Activated CD8-positive, alpha-beta memory T cell treated with anti-CD3 and anti-CD28 coated beads for 36 hours (primary cell): ENCODE measurements around the gene LGR5. TPM values are rescaled to one million over a fixed set of nuclear protein-coding genes. Genes with fewer than 3 reads are reported as not detected.
"Not testable (repeated sequence)": the region's sequence is repeated elsewhere in the genome, so short reads cannot be mapped to it uniquely, and the experiment has no call there.

Source experiments
- CTCF ChIA-PET: fragments of 350-600 bp; sonication (Branson Sonifier 250); formaldehyde crosslinking; loops from one replicate; lab custom pipeline; 2021; ENCODE audit warnings: antibody characterized with exemption; lab: Charles Lee
- POLR2A ChIA-PET: fragments of 350-600 bp; sonication (Branson Sonifier 250); formaldehyde crosslinking; loops from one replicate; lab custom pipeline; 2021; ENCODE audit warnings: antibody characterized with exemption; lab: Charles Lee
- total RNA-seq, 2 experiments: library from RNA; stranded (reverse); gene quantifications; one replicate each; pipeline ENCODE4 v1.2.3, GENCODE V29; 2021

Gene LGR5
- total RNA-seq, 2 experiments from 2014 or later = not detected

DNA sequence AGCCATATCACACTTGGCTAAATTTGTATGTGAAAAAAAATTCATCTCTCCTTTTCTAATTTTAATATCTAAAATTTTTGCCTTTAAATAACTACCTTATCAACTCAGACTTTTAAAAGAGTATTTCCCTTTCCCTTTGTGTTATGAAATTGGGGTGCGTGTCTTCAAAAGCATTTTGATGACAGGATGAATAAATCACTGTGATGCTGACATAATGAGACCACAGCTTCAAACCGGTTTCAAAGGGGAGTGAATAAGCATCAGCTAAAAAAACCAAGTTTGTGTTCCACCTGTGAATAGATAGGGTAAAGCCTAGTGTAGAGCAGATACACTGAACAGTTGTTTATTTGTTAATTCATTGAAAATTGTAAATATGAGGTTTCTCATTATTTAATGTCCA lies 85.0 kb downstream of the LGR5 start:
- ChIA-PET POLR2A (no interaction called here), CTCF (no interaction called here)

GRCh38 chr12:71533703-71534102 lies 94.1 kb downstream of the LGR5 start:
- ChIA-PET POLR2A (no interaction called here), CTCF (no interaction called here)

DNA sequence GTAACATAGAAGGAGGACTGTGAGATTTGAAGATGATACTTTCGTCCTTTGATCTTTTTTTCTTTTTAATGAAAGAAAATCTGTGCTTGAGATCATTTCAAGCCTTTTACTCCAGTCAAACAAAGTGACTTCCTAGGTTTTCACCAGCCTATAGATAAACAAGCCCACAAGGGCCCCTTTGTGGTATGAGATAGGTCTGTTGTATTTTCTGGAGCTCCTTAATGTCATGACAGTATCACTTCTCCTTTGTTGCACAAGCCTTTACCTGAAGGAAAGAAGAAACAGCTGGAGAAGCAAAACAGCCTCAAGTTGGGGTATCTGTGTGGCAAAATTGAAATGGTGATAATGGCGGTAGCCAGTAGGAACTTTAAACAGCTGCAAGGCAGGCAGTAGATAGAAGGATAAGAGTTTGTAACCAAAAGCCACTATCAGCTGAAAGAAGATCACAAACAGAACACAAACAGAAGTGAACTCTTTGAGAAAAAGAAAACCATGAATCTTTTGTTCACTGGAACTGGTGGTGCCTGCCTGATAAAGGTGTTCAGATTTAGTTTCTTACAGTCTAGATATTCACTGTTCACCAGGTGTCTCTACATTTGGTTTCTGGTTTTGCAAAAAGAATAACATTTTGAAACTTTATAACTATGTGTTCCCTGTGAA lies 96.8 kb downstream of the LGR5 start:
- ChIA-PET CTCF (no interaction called here), POLR2A (no interaction called here)

DNA sequence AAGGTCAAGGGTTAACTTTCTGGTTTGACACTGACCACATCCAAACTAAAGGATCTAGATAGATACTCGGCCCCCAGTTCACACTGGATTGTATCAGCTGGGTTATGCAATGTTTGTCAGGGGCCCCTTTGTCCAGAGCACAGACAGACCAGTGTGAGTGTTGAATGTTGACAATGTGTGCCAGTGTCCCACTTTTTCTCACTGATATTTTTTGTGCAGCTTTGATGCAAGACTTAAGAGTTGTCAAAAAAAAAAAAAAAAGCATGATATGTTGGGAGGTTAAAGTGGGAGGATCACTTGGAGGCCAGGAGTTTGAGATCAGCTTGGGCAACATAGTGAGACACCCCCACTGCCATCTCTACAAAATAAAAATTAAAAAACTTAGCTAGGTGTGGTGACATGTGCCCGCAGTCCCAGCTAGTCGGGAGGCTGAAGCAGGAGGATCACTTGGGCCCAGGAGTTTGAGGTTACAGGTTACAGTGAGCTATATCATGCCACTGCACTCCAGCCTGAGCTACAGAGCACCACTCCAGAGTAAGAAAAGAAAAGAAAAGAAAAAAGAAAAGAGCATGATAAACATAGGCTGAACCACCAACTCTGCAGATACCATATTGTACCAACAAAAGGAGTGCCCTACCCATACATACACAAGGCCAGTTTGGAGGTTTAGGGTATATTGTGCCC lies 97.5 kb downstream of the LGR5 start:
- ChIA-PET CTCF (no interaction called here), POLR2A (no interaction called here)

DNA sequence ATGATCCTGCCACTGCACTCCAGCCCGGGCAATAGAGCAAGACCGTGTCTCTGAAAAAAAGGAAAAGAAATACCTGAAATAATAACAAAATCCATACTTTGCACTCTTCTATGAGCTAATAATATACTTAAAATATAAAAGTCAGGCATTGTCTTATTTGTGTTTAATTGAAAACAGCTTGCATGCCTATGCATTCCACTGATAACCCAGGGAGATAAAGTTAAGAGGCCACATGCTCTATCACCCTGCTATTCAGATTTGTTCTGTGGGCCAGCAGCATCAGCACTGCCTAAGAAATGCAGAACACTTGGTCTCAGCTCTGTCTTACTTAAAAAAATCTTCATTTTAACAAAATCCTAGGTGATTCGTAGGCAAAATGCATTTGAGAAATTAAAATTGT lies 99.2 kb downstream of the LGR5 start:
- ChIA-PET CTCF (no interaction called here), POLR2A (no interaction called here)

DNA sequence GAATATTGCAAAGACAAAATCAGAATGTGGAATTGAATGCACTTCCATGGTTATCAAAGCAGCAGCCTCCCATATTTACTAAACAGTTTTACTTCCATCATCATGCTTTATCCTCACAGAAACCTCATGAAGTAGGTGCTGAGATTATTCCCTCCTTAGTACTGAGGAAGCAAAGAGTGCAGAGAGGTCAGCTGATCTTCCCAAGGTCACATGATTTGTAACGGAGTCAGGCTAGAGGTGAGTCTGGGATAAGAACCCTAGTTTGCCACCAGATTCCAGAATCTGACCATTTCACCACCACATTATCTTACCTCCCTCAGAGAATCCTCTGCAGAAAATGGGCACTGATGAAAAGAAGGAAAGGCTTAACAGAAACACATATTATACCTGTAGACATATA lies 102.0 kb downstream of the LGR5 start:
- ChIA-PET POLR2A (no interaction called here), CTCF (no interaction called here)

- ChIA-PET CTCF (no interaction called here), POLR2A (no interaction called here)
These were observed 106.8 kb downstream of the LGR5 start for GRCh38 chr12:71546322-71546861.

GRCh38 chr12:71548893-71549292 lies 109.3 kb downstream of the LGR5 start:
- ChIA-PET POLR2A (no interaction called here), CTCF (interaction anchor here (0.7 kb wide), 1 partner anchor 10 kb away, joined by 4 read pairs; no protein-coding TSS in a partner anchor)

GRCh38 chr12:71551529-71551928 lies 111.9 kb downstream of the LGR5 start:
- CTCF ChIA-PET = no interaction called here
- POLR2A ChIA-PET = no interaction called here

DNA sequence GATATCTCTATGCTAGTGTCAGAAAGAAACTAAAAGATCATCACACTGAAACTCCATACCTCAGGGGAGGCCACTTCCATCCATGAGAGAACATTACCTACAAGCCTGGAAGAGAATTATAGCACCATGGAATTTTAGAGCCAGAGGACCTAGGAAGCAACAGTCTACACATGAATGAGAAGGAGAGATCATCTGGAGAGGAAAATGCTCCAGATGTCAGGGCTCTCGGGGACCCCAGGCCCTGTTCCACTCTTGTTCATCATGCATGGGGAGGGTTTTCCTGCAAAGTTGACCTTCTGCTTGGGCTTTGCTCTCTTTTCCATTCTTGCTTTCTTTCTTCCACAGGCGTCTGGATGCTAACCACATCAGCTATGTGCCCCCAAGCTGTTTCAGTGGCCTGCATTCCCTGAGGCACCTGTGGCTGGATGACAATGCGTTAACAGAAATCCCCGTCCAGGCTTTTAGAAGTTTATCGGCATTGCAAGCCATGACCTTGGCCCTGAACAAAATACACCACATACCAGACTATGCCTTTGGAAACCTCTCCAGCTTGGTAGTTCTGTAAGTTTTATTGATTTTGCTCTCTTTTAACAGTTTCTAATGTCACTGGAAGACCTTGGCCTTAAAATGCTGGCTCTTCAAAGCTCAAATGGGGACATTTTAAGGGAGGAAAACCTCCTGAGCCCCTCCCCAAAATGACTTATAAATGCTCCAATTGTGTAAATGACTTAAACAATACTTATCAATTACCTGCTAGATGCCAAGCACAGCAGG lies 113.3 kb downstream of the LGR5 start:
- ChIA-PET CTCF (interaction anchor here (0.6 kb wide), 1 partner anchor 105 kb away, joined by 3 read pairs; no protein-coding TSS in a partner anchor), POLR2A (no interaction called here)

GRCh38 chr12:71555191-71555590 lies 115.6 kb downstream of the LGR5 start:
- CTCF ChIA-PET = no interaction called here
- POLR2A ChIA-PET = no interaction called here

GRCh38 chr12:71555789-71556188 lies 116.2 kb downstream of the LGR5 start:
- POLR2A ChIA-PET, CTCF ChIA-PET: not testable (repeated sequence)

DNA sequence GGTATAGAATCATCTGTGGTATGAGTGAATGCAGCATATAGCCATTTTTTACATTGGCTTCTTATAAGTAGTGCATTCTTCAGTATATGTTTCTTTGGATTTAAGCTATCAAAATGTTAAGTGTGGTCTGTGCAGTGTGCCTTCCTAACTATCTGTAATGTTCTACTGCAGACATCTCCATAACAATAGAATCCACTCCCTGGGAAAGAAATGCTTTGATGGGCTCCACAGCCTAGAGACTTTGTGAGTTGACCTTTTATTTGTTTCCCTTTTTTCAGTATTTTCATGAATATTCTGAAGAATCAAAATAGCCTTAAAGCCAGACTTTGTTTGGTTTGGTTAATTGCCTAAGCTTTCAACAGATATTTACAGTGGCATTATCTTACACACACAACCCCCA lies 116.8 kb downstream of the LGR5 start:
- ChIA-PET POLR2A (no interaction called here), CTCF (no interaction called here)

DNA sequence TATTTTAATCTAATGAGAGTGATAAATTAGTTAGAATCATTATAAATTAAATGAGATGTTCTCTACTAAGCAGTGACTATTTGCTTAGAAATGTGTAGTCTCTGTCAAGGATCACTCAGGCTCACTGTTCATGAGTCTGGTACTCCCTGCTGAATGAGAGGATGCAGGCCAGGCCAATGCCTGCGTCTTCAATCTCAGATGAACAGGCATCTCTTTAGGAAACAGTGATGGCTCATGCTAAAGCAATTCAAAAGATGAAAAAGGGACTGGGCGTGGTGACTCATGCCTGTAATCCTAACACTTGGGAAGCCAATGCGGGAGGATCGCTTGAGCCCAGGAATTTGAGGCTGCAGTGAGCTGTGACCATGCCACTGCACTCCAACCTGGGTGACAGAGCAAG lies 117.3 kb downstream of the LGR5 start:
- CTCF ChIA-PET = no interaction called here

GRCh38 chr12:71558445-71558844 lies 118.8 kb downstream of the LGR5 start:
- CTCF ChIA-PET = interaction anchor here (1.5 kb wide), 1 partner anchor 9 kb away, joined by 4 read pairs; no protein-coding TSS in a partner anchor
- POLR2A ChIA-PET = no interaction called here

More for the DNA sequence above, 117.3 kb downstream of the LGR5 start:
- POLR2A ChIA-PET = no interaction called here

- ChIA-PET POLR2A (no interaction called here), CTCF (no interaction called here)
These were observed 123.3 kb downstream of the LGR5 start for GRCh38 chr12:71562676-71563595.

DNA sequence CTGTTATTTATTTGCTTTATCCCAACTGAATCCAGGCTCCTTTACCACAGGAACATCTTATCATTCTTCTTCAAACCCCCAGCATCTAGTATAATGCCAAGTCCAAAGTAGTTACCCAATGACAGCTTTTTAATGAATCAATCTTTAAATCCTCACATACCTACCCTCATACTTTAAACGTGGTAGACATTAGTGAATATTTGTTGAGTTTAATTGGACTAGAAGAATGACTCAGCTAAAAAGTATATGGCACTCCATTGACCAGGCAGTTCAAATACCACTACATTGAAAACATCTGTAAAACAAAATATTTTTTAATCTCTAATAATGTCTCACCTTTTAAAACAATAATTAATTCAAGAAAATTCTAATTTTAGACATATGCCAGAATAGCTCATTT lies 125.9 kb downstream of the LGR5 start:
- ChIA-PET CTCF (no interaction called here), POLR2A (no interaction called here)

DNA sequence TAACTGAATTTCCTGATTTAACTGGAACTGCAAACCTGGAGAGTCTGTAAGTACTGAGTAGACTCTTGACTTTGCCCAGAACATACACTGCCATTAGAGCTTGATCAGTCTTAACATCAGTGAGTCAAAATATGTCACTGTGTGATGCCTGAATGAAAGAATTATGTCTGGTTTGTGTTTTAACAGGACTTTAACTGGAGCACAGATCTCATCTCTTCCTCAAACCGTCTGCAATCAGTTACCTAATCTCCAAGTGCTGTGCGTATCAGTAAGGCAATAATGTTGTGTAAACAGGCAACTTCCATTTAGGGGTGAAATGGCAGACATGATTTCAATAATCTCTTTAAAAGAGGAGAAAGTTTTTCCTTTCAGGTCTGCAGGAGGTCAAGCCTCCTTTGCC lies 127.1 kb downstream of the LGR5 start:
- ChIA-PET CTCF (no interaction called here), POLR2A (no interaction called here)

DNA sequence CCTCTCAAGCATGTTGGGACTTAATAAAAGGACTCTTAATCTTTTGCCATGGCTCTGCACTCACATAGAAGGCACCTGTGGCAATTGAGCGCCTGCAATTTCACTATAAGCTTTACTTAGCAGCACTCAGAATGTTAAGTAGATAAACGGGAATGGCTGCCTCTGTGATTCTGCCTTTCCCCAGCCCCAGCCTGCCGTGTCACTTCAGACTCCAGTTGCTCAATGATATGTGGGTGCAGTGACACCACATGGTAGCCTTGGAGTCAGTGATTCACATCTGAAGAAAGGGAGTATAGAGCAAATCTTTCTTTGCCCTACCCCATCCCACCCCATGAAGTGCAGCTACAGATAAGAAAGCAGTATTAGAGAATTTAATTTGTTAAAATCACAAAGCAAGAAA lies 127.9 kb downstream of the LGR5 start:
- CTCF ChIA-PET = no interaction called here
- POLR2A ChIA-PET = no interaction called here
